ENCODE results near the gene DENND5B.

- TF ChIP-seq CTCF (IDR thresholded peaks at IDR 0.05 in 8 of 11, conservative IDR thresholded peaks at IDR 0.05 in 3 of 11): peak in 3 of 11 experiments; percentile 16 to 19 (median 18)
- TF ChIP-seq POLR2AphosphoS5 (IDR thresholded peaks at IDR 0.05): peak in 1 of 3 donors; percentile 20
Measured at GRCh38 chr12:31362759-31363415, 228.0 kb downstream of the DENND5B start.
